NCI-H1694 treated with DMSO at 0.1 percent for 48 hours (cell line): ENCODE measurements around the gene KIF1A.

Experiments used
- DNase-seq: peaks from one replicate; lab custom pipeline; 2025; lab: John Stamatoyannopoulos, UW

KIF1A gene

GRCh38 chr2:240719676-240720545, 100.1 kb downstream of the KIF1A start:
- DNase-seq = no peak

- DNase-seq = no peak
Observed at GRCh38 chr2:240718896-240719490, 101.0 kb downstream of the KIF1A start.

- no peak for DNase-seq
Observed at GRCh38 chr2:240717681-240718581, 102.1 kb downstream of the KIF1A start.

- DNase-seq = no peak
Observed at GRCh38 chr2:240717181-240717641, 102.8 kb downstream of the KIF1A start.

- no peak for DNase-seq
Observed at GRCh38 chr2:240716130-240716798, 103.8 kb downstream of the KIF1A start.

GRCh38 chr2:240714747-240715725, 105.0 kb downstream of the KIF1A start:
- DNase-seq = no peak

GRCh38 chr2:240713928-240714746, 105.9 kb downstream of the KIF1A start:
- DNase-seq = no peak

- DNase-seq = no peak
Observed at GRCh38 chr2:240713071-240713927, 106.7 kb downstream of the KIF1A start.

GRCh38 chr2:240712121-240712520, 107.9 kb downstream of the KIF1A start:
- no peak for DNase-seq

- no peak for DNase-seq
Observed at GRCh38 chr2:240711701-240712100, 108.3 kb downstream of the KIF1A start.

- DNase-seq = no peak
Observed at GRCh38 chr2:240711296-240711695, 108.7 kb downstream of the KIF1A start.

- DNase-seq = no peak
Observed at GRCh38 chr2:240708457-240708856, 111.6 kb downstream of the KIF1A start.

GRCh38 chr2:240707821-240708220, 112.2 kb downstream of the KIF1A start:
- DNase-seq = no peak

- no peak for DNase-seq
Observed at GRCh38 chr2:240707043-240707756, 112.8 kb downstream of the KIF1A start.

- no peak for DNase-seq
Observed at GRCh38 chr2:240705204-240705791, 114.7 kb downstream of the KIF1A start.

GRCh38 chr2:240704651-240705050, 115.4 kb downstream of the KIF1A start:
- DNase-seq = no peak
